Glutamatergic neuron (in vitro differentiated cells): Measurements from ENCODE around the gene SLC26A9. TPM values are rescaled to one million over a fixed set of nuclear protein-coding genes. Genes with fewer than 3 reads are reported as not detected.

Experiments
- DNase-seq: peaks from one replicate; pipeline ENCODE4 v3.0.0; 2022
- H3K27ac Mint-ChIP-seq: one replicate; pipeline ENCODE4 v1.8.0; 2020; ENCODE audit warnings: mild to moderate bottlenecking, mixed read lengths, inconsistent platforms; ENCODE audit not compliant: unreplicated experiment
- H3K27me3 Mint-ChIP-seq: one replicate; pipeline ENCODE4 v1.8.0; 2020; ENCODE audit warnings: mild to moderate bottlenecking, moderate library complexity, mixed read lengths, inconsistent platforms; ENCODE audit not compliant: unreplicated experiment
- H3K36me3 Mint-ChIP-seq: one replicate; pipeline ENCODE4 v1.8.0; 2020; ENCODE audit warnings: mild to moderate bottlenecking, mixed read lengths, inconsistent platforms; ENCODE audit not compliant: unreplicated experiment
- H3K4me1 Mint-ChIP-seq: one replicate; pipeline ENCODE4 v1.8.0; 2020; ENCODE audit warnings: mild to moderate bottlenecking, low read depth, mixed read lengths, inconsistent platforms; ENCODE audit not compliant: unreplicated experiment
- H3K4me3 Mint-ChIP-seq: one replicate; pipeline ENCODE4 v1.8.0; 2020; ENCODE audit warnings: mild to moderate bottlenecking, mixed read lengths, inconsistent platforms; ENCODE audit not compliant: unreplicated experiment
- H3K9me3 Mint-ChIP-seq: one replicate; pipeline ENCODE4 v1.8.0; 2020; ENCODE audit warnings: mild to moderate bottlenecking, moderate library complexity, mixed read lengths, inconsistent platforms; ENCODE audit not compliant: unreplicated experiment
- total RNA-seq: library from RNA; stranded (reverse); fragmentation: NEBNext Ultra II Directional; extraction: Animal tissue kit (Norgen Biotek cat#: 25700); gene quantifications from one replicate; pipeline ENCODE4 v1.2.1, GENCODE V29; 2021; ENCODE audit not compliant: unreplicated experiment
- TF ChIP-seq, protein P1 (sequence below): fragments of 200-600 bp; sonication (generic); IDR thresholded peaks from one replicate; pipeline ENCODE4 v1.5.0; 2021; ENCODE audit not compliant: partially characterized antibody, unreplicated experiment

The SLC26A9 gene
- total RNA-seq, 1 donor from 2014 or later: not detected

DNA sequence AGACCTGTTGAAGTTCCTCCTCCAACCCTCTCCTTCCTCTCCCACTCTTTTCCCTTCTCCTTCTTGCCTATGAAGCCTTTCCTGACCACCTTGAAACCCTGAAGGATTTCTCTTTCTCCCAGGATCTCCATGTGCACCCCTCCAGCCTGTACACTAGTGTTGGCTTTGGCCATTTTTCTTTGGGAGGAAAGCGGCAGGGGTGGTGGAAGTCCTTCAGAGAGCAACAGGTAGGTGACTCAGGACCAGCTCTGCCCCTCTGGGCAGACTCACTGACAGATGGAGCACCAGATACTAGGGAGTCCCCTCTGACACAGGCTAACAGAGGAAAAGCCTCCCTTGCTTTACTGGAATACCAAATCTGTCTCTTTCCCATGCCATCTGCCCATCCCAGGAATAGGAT lies 4.6 kb downstream of the SLC26A9 start:
- Mint-ChIP-seq H3K9me3 (peaks cover 2% of the 10 kb centered on the region), H3K27me3 (peaks cover 2% of the 10 kb centered on the region), H3K4me1 (peaks cover 6% of the 10 kb centered on the region), H3K27ac (no peak overlapping the region), H3K4me3 (no peak overlapping the region), H3K36me3 (no peaks in the 10 kb centered on the region)
- DNase-seq: no peak
- TF ChIP-seq, protein P1, sequence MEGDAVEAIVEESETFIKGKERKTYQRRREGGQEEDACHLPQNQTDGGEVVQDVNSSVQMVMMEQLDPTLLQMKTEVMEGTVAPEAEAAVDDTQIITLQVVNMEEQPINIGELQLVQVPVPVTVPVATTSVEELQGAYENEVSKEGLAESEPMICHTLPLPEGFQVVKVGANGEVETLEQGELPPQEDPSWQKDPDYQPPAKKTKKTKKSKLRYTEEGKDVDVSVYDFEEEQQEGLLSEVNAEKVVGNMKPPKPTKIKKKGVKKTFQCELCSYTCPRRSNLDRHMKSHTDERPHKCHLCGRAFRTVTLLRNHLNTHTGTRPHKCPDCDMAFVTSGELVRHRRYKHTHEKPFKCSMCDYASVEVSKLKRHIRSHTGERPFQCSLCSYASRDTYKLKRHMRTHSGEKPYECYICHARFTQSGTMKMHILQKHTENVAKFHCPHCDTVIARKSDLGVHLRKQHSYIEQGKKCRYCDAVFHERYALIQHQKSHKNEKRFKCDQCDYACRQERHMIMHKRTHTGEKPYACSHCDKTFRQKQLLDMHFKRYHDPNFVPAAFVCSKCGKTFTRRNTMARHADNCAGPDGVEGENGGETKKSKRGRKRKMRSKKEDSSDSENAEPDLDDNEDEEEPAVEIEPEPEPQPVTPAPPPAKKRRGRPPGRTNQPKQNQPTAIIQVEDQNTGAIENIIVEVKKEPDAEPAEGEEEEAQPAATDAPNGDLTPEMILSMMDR: no peak

DNA sequence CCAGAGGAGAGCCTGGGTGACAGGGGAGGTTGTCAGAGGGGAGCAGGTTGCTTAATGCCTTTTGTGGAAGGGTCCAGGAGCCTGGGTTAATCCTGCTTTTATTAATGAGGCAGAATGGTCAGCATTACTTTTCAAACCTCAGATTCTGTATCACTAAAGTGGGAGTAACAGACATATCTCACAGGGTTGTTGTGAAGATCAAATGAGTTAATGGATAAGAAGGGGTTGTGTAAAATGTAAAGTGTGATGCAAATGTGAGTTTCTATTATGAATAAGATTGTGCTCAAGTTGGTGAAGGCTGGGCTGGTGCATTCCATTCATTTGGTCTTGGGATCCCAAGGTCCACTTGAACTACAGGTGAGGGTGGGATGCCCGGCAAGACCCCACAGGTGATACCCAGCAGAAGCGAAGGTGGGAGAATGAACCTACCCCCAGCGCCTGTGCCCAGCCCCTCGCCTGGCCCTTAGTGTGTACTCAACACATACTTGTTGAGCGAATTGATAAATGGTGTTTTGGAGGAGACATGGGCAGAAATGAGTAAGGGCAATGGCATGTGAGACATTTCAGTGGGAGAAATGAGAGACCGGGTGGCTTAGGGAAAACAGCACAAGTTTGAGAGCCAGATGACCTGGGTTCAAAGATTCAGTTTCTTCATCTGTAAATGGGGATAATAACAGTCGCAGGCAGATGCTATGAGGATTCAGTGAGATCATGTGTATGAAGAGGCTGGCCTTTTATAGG lies 6.2 kb downstream of the SLC26A9 start:
- no peak for DNase-seq
- Mint-ChIP-seq H3K9me3 (peaks cover 2% of the 10 kb centered on the region), H3K27me3 (peaks cover under 1% of the 10 kb centered on the region), H3K27ac (no peak overlapping the region), H3K36me3 (no peaks in the 10 kb centered on the region), H3K4me3 (no peak overlapping the region), H3K4me1 (peaks cover 6% of the 10 kb centered on the region)
- TF ChIP-seq, protein P1: no peak

DNA sequence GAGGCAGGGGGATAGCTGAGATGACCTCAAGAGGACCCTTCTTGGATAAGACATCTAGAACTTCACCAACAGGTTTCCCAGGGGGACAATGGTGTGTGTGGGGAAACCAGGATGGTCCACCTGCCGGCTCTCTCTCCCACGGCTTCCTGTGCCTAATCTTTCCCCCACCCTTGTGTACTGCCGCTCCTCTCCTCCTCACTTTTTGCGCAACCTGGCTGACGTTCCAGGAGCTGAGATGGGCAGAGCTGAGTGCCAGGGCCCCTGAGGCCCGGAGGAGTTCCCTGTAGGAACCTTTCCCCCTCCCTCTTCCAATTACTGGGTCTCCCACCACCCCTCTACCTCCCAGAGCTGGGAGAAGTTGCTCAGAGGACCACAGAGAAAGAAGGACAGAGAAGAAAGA lies 6.9 kb downstream of the SLC26A9 start:
- H3K4me1 Mint-ChIP-seq: peaks cover 6% of the 10 kb centered on the region

DNA sequence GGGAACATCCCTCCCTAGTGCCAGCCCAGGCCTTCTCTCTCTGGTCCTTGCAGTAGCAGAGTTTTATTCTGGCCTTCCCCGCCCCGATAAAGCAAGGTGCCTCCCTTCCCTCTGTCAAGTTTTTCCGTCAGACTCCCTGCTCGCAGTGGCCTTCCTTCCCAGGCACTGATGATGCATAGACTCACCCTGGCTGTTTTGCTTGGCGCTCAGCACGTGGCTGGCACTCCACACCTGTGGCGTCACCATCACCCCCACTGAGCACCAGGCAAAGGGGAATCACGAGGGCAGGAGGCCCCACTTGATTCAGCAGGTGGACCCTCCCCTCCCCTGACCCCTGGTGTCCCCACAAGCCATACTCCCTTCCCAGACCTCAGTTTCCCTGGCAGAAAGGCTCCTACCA lies 7.4 kb downstream of the SLC26A9 start:
- Mint-ChIP-seq H3K4me1 (peaks cover 6% of the 10 kb centered on the region), H3K27me3 (no peaks in the 10 kb centered on the region), H3K4me3 (no peak overlapping the region), H3K27ac (no peak overlapping the region), H3K9me3 (peaks cover 3% of the 10 kb centered on the region), H3K36me3 (no peaks in the 10 kb centered on the region)
- no peak for DNase-seq
- TF ChIP-seq, protein P1: no peak

More for the DNA sequence above, 6.9 kb downstream of the SLC26A9 start:
- no peaks in the 10 kb centered on the region for H3K36me3 Mint-ChIP-seq
- DNase-seq: no peak
- TF ChIP-seq, protein P1: no peak
- H3K27me3 Mint-ChIP-seq: no peaks in the 10 kb centered on the region
- H3K4me3 Mint-ChIP-seq: no peak overlapping the region
- peaks cover 3% of the 10 kb centered on the region for H3K9me3 Mint-ChIP-seq
- H3K27ac Mint-ChIP-seq: no peak overlapping the region

DNA sequence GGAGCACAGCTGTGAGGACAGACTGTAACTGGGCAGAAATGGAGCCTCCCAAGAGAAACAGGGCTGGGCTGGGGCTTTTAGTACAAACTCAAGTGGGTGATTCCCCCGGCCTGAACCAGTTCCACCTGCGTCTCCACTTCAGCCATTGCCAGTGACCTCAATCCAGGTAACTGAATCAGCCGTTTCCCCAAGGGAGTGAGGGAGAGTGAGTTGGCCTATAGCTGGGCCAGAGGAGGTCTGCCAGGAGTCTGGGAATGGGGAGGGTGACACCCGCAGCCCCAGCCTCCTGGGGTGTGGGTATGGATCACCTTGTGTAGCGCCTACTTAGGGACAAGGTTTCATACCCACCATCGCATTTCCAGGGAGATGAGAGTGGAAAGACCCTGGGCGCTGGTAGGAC lies 8.5 kb downstream of the SLC26A9 start:
- Mint-ChIP-seq H3K4me3 (no peak overlapping the region), H3K27me3 (peaks cover 4% of the 10 kb centered on the region), H3K9me3 (peaks cover 3% of the 10 kb centered on the region), H3K27ac (no peak overlapping the region), H3K4me1 (peaks cover 6% of the 10 kb centered on the region), H3K36me3 (no peaks in the 10 kb centered on the region)
- TF ChIP-seq, protein P1: no peak
- DNase-seq: no peak
